ENCODE results near the gene DOP1A.

GRCh38 chr6:83053678-83054077, 13.8 kb upstream of the DOP1A start:
- TF ChIP-seq SIN3A (IDR thresholded peaks at IDR 0.05; ENCODE audit: borderline replicate concordance, low read depth, low read length) (no peak), POLR2AphosphoS5 (IDR thresholded peaks at IDR 0.05; ENCODE audit: low read depth, low read length) (no peak), SMC3 (IDR thresholded peaks at IDR 0.05; ENCODE audit: low read depth, low read length) (no peak), JUND (IDR thresholded peaks at IDR 0.05) (no peak), MXI1 (IDR thresholded peaks at IDR 0.05; ENCODE audit: low read depth, low read length) (0 out of 2 replicates have a peak, but pooled peaks have one; percentile 37), NRF1 (IDR thresholded peaks at IDR 0.05; ENCODE audit: low read depth, low read length) (no peak), CTCF (IDR thresholded peaks at IDR 0.05) (no peak), USF1 (IDR thresholded peaks at IDR 0.05; ENCODE audit: borderline replicate concordance, low read depth) (no peak)

All from SK-N-SH (cell line).